ENCODE results near the gene RNLS. TPM values are rescaled to one million over a fixed set of nuclear protein-coding genes. Genes with fewer than 3 reads are reported as not detected.
"Not testable (repeated sequence)": the region's sequence is repeated elsewhere in the genome, so short reads cannot be mapped to it uniquely, and the experiment has no call there.

The RNLS gene
- total RNA-seq, 1 experiment from 2014 or later = not detected

GRCh38 chr10:88311264-88311663 lies 271.9 kb downstream of the RNLS start:
- no peak for TF ChIP-seq CTCF (IDR thresholded peaks at IDR 0.05; ENCODE audit: unreplicated experiment)
- BruUV-seq (replicated peaks) = no TSS peak
- intact Hi-C loops (cut with micrococcal nuclease) = loop anchor here (10.0 kb wide), 1 partner anchor 96 kb away; no protein-coding TSS in a partner anchor

GRCh38 chr10:88309365-88309764 lies 273.8 kb downstream of the RNLS start:
- Mint-ChIP-seq H3K4me3 (ENCODE audit: unreplicated experiment) (no peak overlapping the region), H3K27ac (ENCODE audit: low read depth, unreplicated experiment) (no peak overlapping the region), H3K4me1 (ENCODE audit: insufficient read depth, unreplicated experiment) (no peaks in the 10 kb centered on the region), H3K36me3 (ENCODE audit: insufficient read depth, unreplicated experiment) (no peaks in the 10 kb centered on the region), H3K27me3 (ENCODE audit: insufficient read depth, unreplicated experiment) (no peaks in the 10 kb centered on the region), H3K9me3 (ENCODE audit: unreplicated experiment) (no peaks in the 10 kb centered on the region)
- no TSS peak for BruUV-seq (replicated peaks)
- no peak for DNase-seq (ENCODE audit: unreplicated experiment)
- no peak for TF ChIP-seq CTCF (IDR thresholded peaks at IDR 0.05; ENCODE audit: unreplicated experiment)
- intact Hi-C loops (cut with micrococcal nuclease) = no loop called here
- ChIA-PET POLR2A (interaction anchor here (0.6 to 0.7 kb wide), 4 partner anchors 10 to 686 kb away, joined by 3 read pairs; no protein-coding TSS in a partner anchor), CTCF (no interaction called here)

More at GRCh38 chr10:88311264-88311663, 271.9 kb downstream of the RNLS start:
- Mint-ChIP-seq H3K27ac (ENCODE audit: low read depth, unreplicated experiment) (no peak overlapping the region), H3K4me3 (ENCODE audit: unreplicated experiment) (no peak overlapping the region), H3K27me3 (ENCODE audit: insufficient read depth, unreplicated experiment) (no peaks in the 10 kb centered on the region), H3K36me3 (ENCODE audit: insufficient read depth, unreplicated experiment) (no peaks in the 10 kb centered on the region), H3K9me3 (ENCODE audit: unreplicated experiment) (no peaks in the 10 kb centered on the region), H3K4me1 (ENCODE audit: insufficient read depth, unreplicated experiment) (peaks cover 5% of the 10 kb centered on the region)
- POLR2A ChIA-PET = no interaction called here
- DNase-seq (ENCODE audit: unreplicated experiment) = no peak
- CTCF ChIA-PET = no interaction called here

- H3K4me3 Mint-ChIP-seq (ENCODE audit: unreplicated experiment); CTCF ChIA-PET: not testable (repeated sequence)
Observed at GRCh38 chr10:88308361-88308760, 274.8 kb downstream of the RNLS start.

GRCh38 chr10:88299787-88300186 lies 283.3 kb downstream of the RNLS start:
- Mint-ChIP-seq H3K27me3 (ENCODE audit: insufficient read depth, unreplicated experiment) (no peaks in the 10 kb centered on the region), H3K4me1 (ENCODE audit: insufficient read depth, unreplicated experiment) (no peaks in the 10 kb centered on the region), H3K4me3 (ENCODE audit: unreplicated experiment) (no peak overlapping the region), H3K27ac (ENCODE audit: low read depth, unreplicated experiment) (no peak overlapping the region), H3K9me3 (ENCODE audit: unreplicated experiment) (no peaks in the 10 kb centered on the region), H3K36me3 (ENCODE audit: insufficient read depth, unreplicated experiment) (no peaks in the 10 kb centered on the region)
- CTCF ChIA-PET = interaction anchor here (0.6 kb wide), 2 partner anchors 154 to 189 kb away, joined by 3 read pairs; no protein-coding TSS in a partner anchor
- intact Hi-C loops (cut with micrococcal nuclease) = no loop called here
- no TSS peak for BruUV-seq (replicated peaks)
- POLR2A ChIA-PET = interaction anchor here (0.7 to 1.7 kb wide), 4 partner anchors 14 to 29 kb away, joined by 3 read pairs; no protein-coding TSS in a partner anchor
- DNase-seq (ENCODE audit: unreplicated experiment) = no peak
- no peak for TF ChIP-seq CTCF (IDR thresholded peaks at IDR 0.05; ENCODE audit: unreplicated experiment)

More at GRCh38 chr10:88308361-88308760, 274.8 kb downstream of the RNLS start:
- H3K27ac Mint-ChIP-seq (ENCODE audit: low read depth, unreplicated experiment); H3K4me1 Mint-ChIP-seq (ENCODE audit: insufficient read depth, unreplicated experiment); H3K36me3 Mint-ChIP-seq (ENCODE audit: insufficient read depth, unreplicated experiment); POLR2A ChIA-PET; DNase-seq (ENCODE audit: unreplicated experiment); H3K27me3 Mint-ChIP-seq (ENCODE audit: insufficient read depth, unreplicated experiment); BruUV-seq (replicated peaks); H3K9me3 Mint-ChIP-seq (ENCODE audit: unreplicated experiment); intact Hi-C loops (cut with micrococcal nuclease): not testable (repeated sequence)

GRCh38 chr10:88297103-88297502 lies 286.0 kb downstream of the RNLS start:
- H3K4me3 Mint-ChIP-seq (ENCODE audit: unreplicated experiment) = no peak overlapping the region
- H3K27ac Mint-ChIP-seq (ENCODE audit: low read depth, unreplicated experiment) = no peak overlapping the region
- ChIA-PET CTCF (no interaction called here), POLR2A (no interaction called here)
- no TSS peak for BruUV-seq (replicated peaks)
- peak; percentile 4 for DNase-seq (ENCODE audit: unreplicated experiment)
- no peaks in the 10 kb centered on the region for H3K36me3 Mint-ChIP-seq (ENCODE audit: insufficient read depth, unreplicated experiment)
- TF ChIP-seq CTCF (IDR thresholded peaks at IDR 0.05; ENCODE audit: unreplicated experiment) = no peak
- no peaks in the 10 kb centered on the region for H3K4me1 Mint-ChIP-seq (ENCODE audit: insufficient read depth, unreplicated experiment)
- no peaks in the 10 kb centered on the region for H3K27me3 Mint-ChIP-seq (ENCODE audit: insufficient read depth, unreplicated experiment)
- intact Hi-C loops (cut with micrococcal nuclease) = no loop called here
- H3K9me3 Mint-ChIP-seq (ENCODE audit: unreplicated experiment) = no peaks in the 10 kb centered on the region
